GM12878 (cell line): ENCODE data around the gene TPO. TPM values are rescaled to one million over a fixed set of nuclear protein-coding genes. Genes with fewer than 3 reads are reported as not detected.

Experiments
- ATAC-seq: fragments of 200-7000 bp; cut with Tn5 transposase; 3 replicates; pipeline ENCODE4 v1.9.1; 2020; ENCODE audit warnings: mild to moderate bottlenecking, moderate library complexity
- BruUV-seq: library from RNA; stranded (reverse); fragments of 400-500 nt; replicated peaks from 2 replicates; lab custom pipeline; 2021; lab: Mats Ljungman, UMichigan
- CTCF ChIA-PET: fragments of 300-600 bp; sonication (Branson Sonifier 250); formaldehyde crosslinking; extraction: SDS; loops from one replicate; lab custom pipeline; 2021; ENCODE audit warnings: inconsistent platforms; lab: Yijun Ruan, JAX
- POLR2A ChIA-PET: fragments of 350-600 bp; formaldehyde crosslinking; extraction: SDS; loops from one replicate; lab custom pipeline; 2021; ENCODE audit warnings: inconsistent platforms; lab: Charles Lee
- RAD21 ChIA-PET: fragments of 300-600 bp; sonication (Branson Sonifier 250); formaldehyde crosslinking; loops from one replicate; lab custom pipeline; 2023; ENCODE audit warnings: antibody characterized with exemption; ENCODE audit not compliant: unreplicated experiment; lab: Charles Lee
- SMC1A ChIA-PET: fragments of 300-600 bp; sonication (Branson Sonifier 250); formaldehyde crosslinking; loops from one replicate; lab custom pipeline; 2023; ENCODE audit not compliant: unreplicated experiment, uncharacterized antibody; lab: Charles Lee
- DNase-seq: peaks from one replicate; pipeline ENCODE4 v3.0.0-alpha.2; 2011; ENCODE audit warnings: low read depth, low spot score
- FAIRE-seq: peaks from 3 replicates; lab custom pipeline; 2011; peaks lifted over from hg19 to GRCh38; lab: Jason Lieb, UNC
- H2AFZ ChIP-seq: 2 replicates; pipeline ENCODE4 v1.6.0; 2011; ENCODE audit warnings: low read depth, low read length, control low read depth; ENCODE audit not compliant: control insufficient read depth
- H3K27ac ChIP-seq: 2 replicates; pipeline ENCODE4 v1.5.1; 2011; ENCODE audit warnings: control low read depth; ENCODE audit not compliant: control insufficient read depth, insufficient read depth
- H3K27me3 ChIP-seq, 2 experiments: replicated peaks in 1 of 2; 2 replicates each; pipeline versions ENCODE4 v1.6.0 to v1.6.1; 2011; ENCODE audit warnings: low read length in 1 of 2; ENCODE audit not compliant: control insufficient read depth in 2 of 2, insufficient read depth in 2 of 2
- H3K36me3 ChIP-seq, 2 experiments: 2 replicates each; pipeline ENCODE4 v1.5.1; 2011; ENCODE audit warnings: low read length in 1 of 2; ENCODE audit not compliant: control insufficient read depth in 2 of 2, insufficient read depth in 2 of 2
- H3K4me1 ChIP-seq: 2 replicates; pipeline ENCODE4 v1.6.1; 2011; ENCODE audit warnings: mild to moderate bottlenecking, low read length, moderate library complexity, mixed read lengths; ENCODE audit not compliant: control insufficient read depth, insufficient read depth
- H3K4me2 ChIP-seq: 2 replicates; pipeline ENCODE4 v1.6.0; 2011; ENCODE audit warnings: control low read depth; ENCODE audit not compliant: control insufficient read depth, insufficient read depth
- H3K4me3 ChIP-seq: fragments of 200-600 bp; sonication (generic); 2 replicates; pipeline ENCODE4 v1.5.1; 2016
- H3K79me2 ChIP-seq: 2 replicates; pipeline ENCODE4 v1.6.0; 2011; ENCODE audit warnings: low read length; ENCODE audit not compliant: control insufficient read depth, insufficient read depth
- H3K9ac ChIP-seq: 2 replicates; pipeline ENCODE4 v1.8.0; 2011; ENCODE audit warnings: low read length, control low read depth, mixed read lengths; ENCODE audit not compliant: control insufficient read depth, insufficient read depth
- H3K9me3 ChIP-seq: replicated peaks from 3 replicates; pipeline ENCODE4 v1.5.1; 2011; ENCODE audit warnings: mild to moderate bottlenecking, low read length; ENCODE audit not compliant: control insufficient read depth, insufficient read depth
- H4K20me1 ChIP-seq: 2 replicates; pipeline ENCODE4 v1.6.0; 2011; ENCODE audit not compliant: control insufficient read depth, insufficient read depth
- HDAC2 ChIP-seq: fragments of 200-600 bp; sonication (generic); IDR thresholded peaks from 2 replicates; pipeline ENCODE4 v1.6.1; 2017
- LARP7 ChIP-seq: fragments of 450-650 bp; IDR thresholded peaks from 2 replicates; pipeline ENCODE4 v1.6.1; 2017; ENCODE audit warnings: mild to moderate bottlenecking
- MAX ChIP-seq: IDR thresholded peaks from 2 replicates; pipeline ENCODE4 v1.6.1; 2012; ENCODE audit warnings: low read depth, low read length, improper control_type of control experiment
- PAX5 ChIP-seq: IDR thresholded peaks from 2 replicates; pipeline ENCODE4 v1.6.1; 2011; ENCODE audit warnings: low read depth, low read length, borderline replicate concordance
- PBX3 ChIP-seq: IDR thresholded peaks from 2 replicates; pipeline ENCODE4 v1.6.1; 2011; ENCODE audit warnings: mild to moderate bottlenecking, low read depth, low read length, moderate library complexity; ENCODE audit not compliant: insufficient replicate concordance
- POU2F2 ChIP-seq: IDR thresholded peaks from 3 replicates; pipeline ENCODE4 v1.6.1; 2011; ENCODE audit warnings: low read depth, mild to moderate bottlenecking, low read length, borderline replicate concordance
- RELA ChIP-seq: fragments of 450-650 bp; IDR thresholded peaks from 2 replicates; pipeline ENCODE4 v1.8.0; 2014; ENCODE audit warnings: borderline replicate concordance; ENCODE audit not compliant: partially characterized antibody
- SKIL ChIP-seq: fragments of 450-650 bp; IDR thresholded peaks from 2 replicates; pipeline ENCODE4 v1.6.1; 2017; ENCODE audit warnings: mild to moderate bottlenecking, low read depth, inconsistent platforms; ENCODE audit not compliant: poor library complexity, severe bottlenecking
- SREBF1 ChIP-seq: IDR thresholded peaks from 2 replicates; pipeline ENCODE4 v1.6.1; 2012; ENCODE audit warnings: mild to moderate bottlenecking, low read length
- SUPT20H ChIP-seq: IDR thresholded peaks from 2 replicates; pipeline ENCODE4 v1.6.1; 2011; ENCODE audit warnings: low read depth, mild to moderate bottlenecking, low read length, moderate library complexity, borderline replicate concordance; ENCODE audit not compliant: control insufficient read depth
- WGBS: methylation state at CpG from one replicate; pipeline ENCODE4 v1.1.6; 2016; ENCODE audit warnings: low lambda C conversion rate; ENCODE audit not compliant: insufficient replicate concordance, insufficient coverage; ENCODE audit errors: missing lambda C conversion rate; 5-methylcytosine and 5-hydroxymethylcytosine counted together
- in situ Hi-C: fragments of 300-500 bp; cut with MboI; formaldehyde crosslinking; loops from 9 replicates; pipeline ENCODE4 v1.14.3; 2018; ENCODE audit warnings: mixed read lengths
- intact Hi-C: fragments of 100-400 bp; cut with micrococcal nuclease; formaldehyde crosslinking; loops from one replicate; pipeline ENCODE4 v1.14.2; 2022; ENCODE audit not compliant: unreplicated experiment
- polyA plus RNA-seq, 11 experiments: library from polyadenylated mRNA; depleted of rRNA in 4 of 11; unstranded in 6 of 11; stranded (reverse) in 5 of 11; fragments of >200 nt; fragmentation: Nextera tagmentation in 4 of 11; fragmentation: Illumina TruSeq in 1 of 11; extraction: Ambion mirVana in 4 of 11; extraction: Trizol in 1 of 11; gene quantifications; 1 replicate in 1 of 11; 2 replicates in 10 of 11; pipeline versions ENCODE4 v1.2.1 to v1.2.3, GENCODE V29; 2011 to 2016; ENCODE audit warnings: inconsistent platforms in 2 of 11, missing spikeins in 2 of 11, low read depth in 1 of 11
- total RNA-seq, 4 experiments: library from RNA; depleted of rRNA in 3 of 4; stranded (reverse); fragments of >200 nt in 3 of 4; fragmentation: Illumina TruSeq in 1 of 4; extraction: Trizol in 1 of 4; gene quantifications; 2 replicates each; pipeline versions ENCODE4 v1.2.1 to v1.2.3, GENCODE V29; 2013 to 2021
- TF ChIP-seq, protein P1 (sequence below), 3 experiments: IDR thresholded peaks in 2 of 3; conservative IDR thresholded peaks in 1 of 3; 2 replicates each; pipeline ENCODE4 v1.5.1; 2011; ENCODE audit warnings: low read depth in 3 of 3, low read length in 3 of 3, mild to moderate bottlenecking in 3 of 3, control low read depth in 2 of 3, moderate library complexity in 2 of 3, inconsistent platforms in 1 of 3, mixed read lengths in 1 of 3; ENCODE audit not compliant: control insufficient read depth in 2 of 3, insufficient read depth in 1 of 3; ENCODE audit errors: extremely low read depth in 1 of 3
- TF ChIP-seq, protein P2 (sequence below): fragments of 450-650 bp; IDR thresholded peaks from 2 replicates; pipeline ENCODE4 v1.6.1; 2017; ENCODE audit warnings: borderline replicate concordance

Gene TPO
- total and polyA plus RNA-seq, 10 of the 15 experiments (the other 5 are each of a cell fraction or from before 2014, with no cell fraction given) = 0.07 to 0.11 TPM; not detected in 8

DNA sequence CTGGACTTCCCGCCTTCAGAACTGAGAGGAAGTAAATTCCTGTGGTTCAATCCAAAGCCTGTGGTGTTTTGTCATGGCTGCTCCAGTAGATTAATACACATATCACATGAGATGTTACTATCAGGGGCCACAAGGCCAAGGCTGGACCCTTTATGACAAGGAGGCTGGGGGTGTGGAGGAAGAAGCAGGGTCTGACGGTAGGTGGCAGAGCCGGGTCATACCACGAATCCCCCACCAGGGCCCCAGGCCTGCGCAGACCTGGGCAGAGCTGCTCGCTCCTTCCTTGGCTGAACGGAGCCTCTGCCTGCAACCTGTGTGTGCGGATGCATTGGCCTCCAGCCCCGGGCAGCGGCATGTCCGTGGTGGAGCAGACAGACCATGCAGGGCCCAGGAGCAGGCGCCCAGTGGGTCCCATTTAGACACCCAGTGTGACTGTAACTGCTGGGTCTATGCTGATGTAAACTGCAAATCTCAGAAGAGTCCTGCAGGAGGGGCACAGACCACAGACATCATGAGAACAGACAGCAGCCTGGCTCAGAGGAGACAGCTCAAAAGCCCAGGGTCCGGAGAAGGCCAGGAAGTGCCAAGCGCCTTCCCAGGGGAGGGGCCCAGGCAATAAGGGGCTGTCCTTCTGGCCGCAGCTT is 175.8 kb downstream of the TPO start:
- FAIRE-seq (no peak), ATAC-seq (no peak), DNase-seq (no peak)
- WGBS = 63% methylated on average over 15 of the region's 15 CpGs
- Histone ChIP-seq H3K4me1 (no peaks in the 10 kb centered on the region), H4K20me1 (no peaks in the 10 kb centered on the region), H3K27ac (no peak overlapping the region), H3K9me3 (no peaks in the 10 kb centered on the region; the same call in 2 of the 3 replicates), H3K79me2 (no peaks in the 10 kb centered on the region), H3K36me3 (no peaks in the 10 kb centered on the region), H3K27me3 (no peaks in the 10 kb centered on the region), H3K4me2 (no peak overlapping the region), H3K4me3 (no peak overlapping the region), H3K9ac (no peak overlapping the region), H2AFZ (no peak overlapping the region)
- intact Hi-C loops (no loop called here), in situ Hi-C loops (no loop called here)
- ChIA-PET RAD21 (interaction anchor here (0.8 kb wide), 1 partner anchor 179 kb away, joined by 3 read pairs; no protein-coding TSS in a partner anchor), CTCF (no interaction called here), SMC1A (no interaction called here), POLR2A (no interaction called here)
- BruUV-seq = no TSS peak
- no peak for TF ChIP-seq POU2F2
- no peak for TF ChIP-seq SKIL
- TF ChIP-seq, protein P1, sequence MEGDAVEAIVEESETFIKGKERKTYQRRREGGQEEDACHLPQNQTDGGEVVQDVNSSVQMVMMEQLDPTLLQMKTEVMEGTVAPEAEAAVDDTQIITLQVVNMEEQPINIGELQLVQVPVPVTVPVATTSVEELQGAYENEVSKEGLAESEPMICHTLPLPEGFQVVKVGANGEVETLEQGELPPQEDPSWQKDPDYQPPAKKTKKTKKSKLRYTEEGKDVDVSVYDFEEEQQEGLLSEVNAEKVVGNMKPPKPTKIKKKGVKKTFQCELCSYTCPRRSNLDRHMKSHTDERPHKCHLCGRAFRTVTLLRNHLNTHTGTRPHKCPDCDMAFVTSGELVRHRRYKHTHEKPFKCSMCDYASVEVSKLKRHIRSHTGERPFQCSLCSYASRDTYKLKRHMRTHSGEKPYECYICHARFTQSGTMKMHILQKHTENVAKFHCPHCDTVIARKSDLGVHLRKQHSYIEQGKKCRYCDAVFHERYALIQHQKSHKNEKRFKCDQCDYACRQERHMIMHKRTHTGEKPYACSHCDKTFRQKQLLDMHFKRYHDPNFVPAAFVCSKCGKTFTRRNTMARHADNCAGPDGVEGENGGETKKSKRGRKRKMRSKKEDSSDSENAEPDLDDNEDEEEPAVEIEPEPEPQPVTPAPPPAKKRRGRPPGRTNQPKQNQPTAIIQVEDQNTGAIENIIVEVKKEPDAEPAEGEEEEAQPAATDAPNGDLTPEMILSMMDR (IDR thresholded peaks at IDR 0.05 in 2 of 3, conservative IDR thresholded peaks at IDR 0.05 in 1 of 3; ENCODE audit: control insufficient read depth in 2 of 3, extremely low read depth in 1 of 3, insufficient read depth in 1 of 3, low read depth in 3 of 3, low read length in 3 of 3) = no peak
- no peak for TF ChIP-seq SREBF1
- no peak for TF ChIP-seq LARP7
- no peak for TF ChIP-seq HDAC2
- TF ChIP-seq, protein P2, sequence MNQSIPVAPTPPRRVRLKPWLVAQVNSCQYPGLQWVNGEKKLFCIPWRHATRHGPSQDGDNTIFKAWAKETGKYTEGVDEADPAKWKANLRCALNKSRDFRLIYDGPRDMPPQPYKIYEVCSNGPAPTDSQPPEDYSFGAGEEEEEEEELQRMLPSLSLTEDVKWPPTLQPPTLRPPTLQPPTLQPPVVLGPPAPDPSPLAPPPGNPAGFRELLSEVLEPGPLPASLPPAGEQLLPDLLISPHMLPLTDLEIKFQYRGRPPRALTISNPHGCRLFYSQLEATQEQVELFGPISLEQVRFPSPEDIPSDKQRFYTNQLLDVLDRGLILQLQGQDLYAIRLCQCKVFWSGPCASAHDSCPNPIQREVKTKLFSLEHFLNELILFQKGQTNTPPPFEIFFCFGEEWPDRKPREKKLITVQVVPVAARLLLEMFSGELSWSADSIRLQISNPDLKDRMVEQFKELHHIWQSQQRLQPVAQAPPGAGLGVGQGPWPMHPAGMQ = no peak
- no peak for TF ChIP-seq PBX3
- TF ChIP-seq RELA = no peak
- TF ChIP-seq MAX = no peak
- no peak for TF ChIP-seq PAX5
- no peak for TF ChIP-seq SUPT20H
